ENCODE data around the gene TMOD1. TPM values are rescaled to one million over a fixed set of nuclear protein-coding genes. Genes with fewer than 3 reads are reported as not detected.
A peak's percentile ranks its signal among the peaks of the same experiment; 100 is the strongest.

Gene TMOD1
- polyA plus RNA-seq, 1 of the 3 experiments (the other 2 are of a cell fraction), result 0.54 TPM

- DNase-seq, result peak; percentile 75
- Histone ChIP-seq H3K36me3 (replicated peaks in 1 of 2; ENCODE audit: control insufficient read depth in 1 of 2, insufficient read depth in 2 of 2, low read length in 1 of 2) (peaks cover 0 to 4% of the 10 kb centered on the region in 2 experiments), H3F3A (replicated peaks; ENCODE audit: insufficient read depth) (no peaks in the 10 kb centered on the region), H3K9me2 (no peaks in the 10 kb centered on the region), H3K4me3 (ENCODE audit: low read depth in 2 of 2, low read length in 1 of 2) (no peak overlapping the region), H3K27ac (ENCODE audit: low read depth in 2 of 2, low read length in 1 of 2) (peak overlapping the region in 1 of 2 experiments; percentile 32; a peak in 1 of 4 replicates), H3K4me1 (ENCODE audit: control insufficient read depth in 1 of 2, insufficient read depth in 2 of 2, low read depth in 1 of 2, low read length in 1 of 2) (peaks cover 0 to 2% of the 10 kb centered on the region in 2 experiments; a peak in 2 of 4 replicates), H3K9ac (no peak overlapping the region), H4K20me1 (ENCODE audit: insufficient read depth) (no peaks in the 10 kb centered on the region), H3K9me3 (no peaks in the 10 kb centered on the region), H2AFZ (ENCODE audit: low read depth) (no peak overlapping the region), H3K79me2 (ENCODE audit: insufficient read depth) (no peaks in the 10 kb centered on the region), H3K4me2 (no peak overlapping the region), H3K27me3 (ENCODE audit: insufficient read depth) (no peaks in the 10 kb centered on the region)
- TF ChIP-seq GATA2 (CRISPR knock-in tag; IDR thresholded peaks at IDR 0.05), result peak; percentile 34
- peak; percentile 59 for TF ChIP-seq NFIC (IDR thresholded peaks at IDR 0.05; ENCODE audit: borderline replicate concordance)
- peak; percentile 5; the same call in 1 of the 2 replicates for TF ChIP-seq NRF1 (IDR thresholded peaks at IDR 0.05; ENCODE audit: low read depth, low read length)
- TF ChIP-seq FOXJ3 (CRISPR knock-in tag; IDR thresholded peaks at IDR 0.05), result no peak
- peak; percentile 42 for TF ChIP-seq CHD2 (IDR thresholded peaks at IDR 0.05; ENCODE audit: low read length, partially characterized antibody)
- TF ChIP-seq CTCF (IDR thresholded peaks at IDR 0.05), result peak; percentile 79
- TF ChIP-seq USF1 (IDR thresholded peaks at IDR 0.05; ENCODE audit: borderline replicate concordance, low read depth), result no peak
- TF ChIP-seq RAD21 (IDR thresholded peaks at IDR 0.05; ENCODE audit: low read length), result peak; percentile 99
- peak; percentile 25; the same call in 1 of the 2 replicates for TF ChIP-seq RCOR1 (IDR thresholded peaks at IDR 0.05; ENCODE audit: low read length)
- TF ChIP-seq RXRA (IDR thresholded peaks at IDR 0.05; ENCODE audit: borderline replicate concordance, low read depth), result no peak
- TF ChIP-seq MXI1 (IDR thresholded peaks at IDR 0.05; ENCODE audit: low read depth, low read length), result 0 out of 2 replicates have a peak, but pooled peaks have one; percentile 33
- TF ChIP-seq SMC3 (IDR thresholded peaks at IDR 0.05; ENCODE audit: low read depth, low read length), result peak; percentile 92
- WGBS (ENCODE audit: low lambda C conversion rate), result 82% methylated on average over 4 of the region's 4 CpGs
- CTCF ChIA-PET, result interaction anchor here (0.6 to 10.1 kb wide), 58 partner anchors 9 to 795 kb away, joined by 3 to 677 read pairs (median 5); partner anchors contain the start of genes NCBP1, TDRD7, TMOD1 and TRMO
- POLR2A ChIA-PET, result interaction anchor here (1.0 to 1.5 kb wide), 2 partner anchors 130 to 147 kb away, joined by 4 to 5 read pairs; no protein-coding TSS in a partner anchor
Measured at GRCh38 chr9:97468658-97469448, 32.6 kb upstream of the TMOD1 start.

- peak; percentile 37 for DNase-seq
- Histone ChIP-seq H3K9me3 (no peaks in the 10 kb centered on the region), H2AFZ (ENCODE audit: low read depth) (no peak overlapping the region), H3K9ac (no peak overlapping the region), H3F3A (replicated peaks; ENCODE audit: insufficient read depth) (no peaks in the 10 kb centered on the region), H4K20me1 (ENCODE audit: insufficient read depth) (no peaks in the 10 kb centered on the region), H3K4me1 (ENCODE audit: control insufficient read depth in 1 of 2, insufficient read depth in 2 of 2, low read depth in 1 of 2, low read length in 1 of 2) (peaks cover 0 to 2% of the 10 kb centered on the region in 2 experiments; a peak in 3 of 4 replicates), H3K27ac (ENCODE audit: low read depth in 2 of 2, low read length in 1 of 2) (no peak overlapping the region), H3K27me3 (ENCODE audit: insufficient read depth) (no peaks in the 10 kb centered on the region), H3K9me2 (no peaks in the 10 kb centered on the region), H3K4me3 (ENCODE audit: low read depth in 2 of 2, low read length in 1 of 2) (no peak overlapping the region), H3K4me2 (no peak overlapping the region), H3K36me3 (replicated peaks in 1 of 2; ENCODE audit: control insufficient read depth in 1 of 2, insufficient read depth in 2 of 2, low read length in 1 of 2) (peaks cover 2 to 4% of the 10 kb centered on the region in 2 experiments), H3K79me2 (ENCODE audit: insufficient read depth) (no peaks in the 10 kb centered on the region)
- ChIA-PET POLR2A (interaction anchor here (0.7 to 1.7 kb wide), 3 partner anchors 33 to 163 kb away, joined by 3 to 6 read pairs (median 3); partner anchors contain the start of genes NCBP1 and TSTD2), CTCF (interaction anchor here (0.6 to 10.1 kb wide), 36 partner anchors 8 to 1621 kb away, joined by 3 to 677 read pairs (median 8); partner anchors contain the start of genes NCBP1, TDRD7, TMOD1 and TSTD2)
- no peak for TF ChIP-seq IRF3 (IDR thresholded peaks at IDR 0.05; ENCODE audit: low read depth, low read length)
- TF ChIP-seq USF2 (IDR thresholded peaks at IDR 0.05; ENCODE audit: borderline replicate concordance, low read depth, low read length), result no peak
- TF ChIP-seq GATA2 (CRISPR knock-in tag; IDR thresholded peaks at IDR 0.05), result no peak
- no peak for TF ChIP-seq ZBTB33 (IDR thresholded peaks at IDR 0.05; ENCODE audit: borderline replicate concordance, low read depth)
- peak; percentile 60; the same call in 1 of the 2 replicates for TF ChIP-seq SMC3 (IDR thresholded peaks at IDR 0.05; ENCODE audit: low read depth, low read length)
- no peak for TF ChIP-seq PBX3 (IDR thresholded peaks at IDR 0.05)
- TF ChIP-seq RAD21 (IDR thresholded peaks at IDR 0.05; ENCODE audit: low read length), result peak; percentile 71
- WGBS (ENCODE audit: low lambda C conversion rate), result 79% methylated on average over 2 of the region's 2 CpGs
Measured at GRCh38 chr9:97470076-97470475, 31.4 kb upstream of the TMOD1 start.
